NCI-H2227 (cell line): ENCODE data around the gene TMEM190.
A peak's percentile ranks its signal among the peaks of the same experiment; 100 is the strongest.
"Not testable (repeated sequence)": the region's sequence is repeated elsewhere in the genome, so short reads cannot be mapped to it uniquely, and the experiment has no call there.

Experiments
- DNase-seq: peaks from one replicate; lab custom pipeline; 2025; ENCODE audit not compliant: unreplicated experiment; lab: John Stamatoyannopoulos, UW

TMEM190 gene

GRCh38 chr19:55376241-55376933 is at the start of gene TMEM190:
TMEM190 (plus strand) TSS chr19:55376826; CDS start chr19:55376854, 28 bp downstream.
- DNase-seq: no peak

GRCh38 chr19:55328774-55329318 is 47.8 kb upstream of the TMEM190 start:
- DNase-seq: not testable (repeated sequence)

- not testable (repeated sequence) for DNase-seq
Measured at GRCh38 chr19:55329791-55330190, 46.8 kb upstream of the TMEM190 start.

GRCh38 chr19:55333870-55334269 is 42.8 kb upstream of the TMEM190 start:
- DNase-seq: no peak

- DNase-seq: no peak
Measured at GRCh38 chr19:55336101-55336500, 40.5 kb upstream of the TMEM190 start.

- DNase-seq: peak; percentile 100
Measured at GRCh38 chr19:55339105-55339888, 37.3 kb upstream of the TMEM190 start, which contains the start of gene KMT5C. KMT5C (plus strand) TSS chr19:55339876; CDS start chr19:55341937, 2,061 bp downstream.

GRCh38 chr19:55339889-55340783 is 36.5 kb upstream of the TMEM190 start:
- DNase-seq: no peak

GRCh38 chr19:55340784-55341147 is 35.9 kb upstream of the TMEM190 start:
- DNase-seq: peak; percentile 86

- peak; percentile 88 for DNase-seq
Measured at GRCh38 chr19:55341171-55341588, 35.4 kb upstream of the TMEM190 start.

GRCh38 chr19:55341595-55342531 is 34.8 kb upstream of the TMEM190 start:
- no peak for DNase-seq

GRCh38 chr19:55344444-55344843 is 32.2 kb upstream of the TMEM190 start:
- no peak for DNase-seq

- DNase-seq: no peak
Measured at GRCh38 chr19:55345101-55345817, 31.4 kb upstream of the TMEM190 start.

- DNase-seq: peak; percentile 53
Measured at GRCh38 chr19:55345818-55346724, 30.6 kb upstream of the TMEM190 start.

- DNase-seq: no peak
Measured at GRCh38 chr19:55346725-55347441, 29.7 kb upstream of the TMEM190 start.

GRCh38 chr19:55347442-55348009 is 29.1 kb upstream of the TMEM190 start:
- DNase-seq: no peak

- peak; percentile 76 for DNase-seq
Measured at GRCh38 chr19:55348317-55349034, 28.1 kb upstream of the TMEM190 start.
